Natural killer cell (primary cell): ENCODE results near the gene TLE3. TPM values are rescaled to one million over a fixed set of nuclear protein-coding genes. Genes with fewer than 3 reads are reported as not detected.

Experiments used
- ATAC-seq, 3 donors: fragments of 150-1000 bp in 2 of 3; fragments of 200-7000 bp in 1 of 3; cut with Tn5 transposase; 1 replicate in 1 of 3; 2 replicates in 2 of 3; pipeline ENCODE4 v1.10.0; 2021; ENCODE audit warnings: mild to moderate bottlenecking in 2 of 3, moderate library complexity in 2 of 3
- DNase-seq, 2 donors: peaks; one replicate each; pipeline versions ENCODE4 v3.0.0 to v3.0.0-alpha.2; 2013 to 2021; ENCODE audit warnings: mixed read lengths in 1 of 2
- H3K27ac ChIP-seq: one replicate; pipeline ENCODE4 v1.5.1; 2013; ENCODE audit warnings: mild to moderate bottlenecking, low read length
- H3K27me3 ChIP-seq: one replicate; pipeline ENCODE4 v1.6.1; 2013; ENCODE audit warnings: low read length; ENCODE audit not compliant: control insufficient read depth, insufficient read depth
- H3K36me3 ChIP-seq: one replicate; pipeline ENCODE4 v1.6.1; 2013; ENCODE audit warnings: low read length; ENCODE audit not compliant: control insufficient read depth, insufficient read depth
- H3K4me1 ChIP-seq: one replicate; pipeline ENCODE4 v1.6.1; 2013; ENCODE audit warnings: low read length; ENCODE audit not compliant: control insufficient read depth, insufficient read depth
- H3K4me3 ChIP-seq: one replicate; pipeline ENCODE4 v1.5.1; 2013; ENCODE audit warnings: low read length
- H3K9me3 ChIP-seq: one replicate; pipeline ENCODE4 v1.6.1; 2013; ENCODE audit warnings: low read length; ENCODE audit not compliant: control insufficient read depth, insufficient read depth
- H3K27ac Mint-ChIP-seq, 2 donors: one replicate each; pipeline ENCODE4 v1.8.0; 2022; ENCODE audit warnings: mild to moderate bottlenecking in 2 of 2, mixed read lengths in 2 of 2, moderate library complexity in 1 of 2
- H3K27me3 Mint-ChIP-seq, 2 donors: one replicate each; pipeline ENCODE4 v1.8.0; 2022; ENCODE audit warnings: low read depth in 2 of 2, mixed read lengths in 2 of 2
- H3K36me3 Mint-ChIP-seq: one replicate; pipeline ENCODE4 v1.8.0; 2022; ENCODE audit warnings: mixed read lengths
- H3K4me1 Mint-ChIP-seq, 2 donors: one replicate each; pipeline ENCODE4 v1.8.0; 2022; ENCODE audit warnings: mixed read lengths in 2 of 2
- H3K4me3 Mint-ChIP-seq: one replicate; pipeline ENCODE4 v1.8.0; 2022; ENCODE audit warnings: mild to moderate bottlenecking, moderate library complexity, mixed read lengths
- H3K9me3 Mint-ChIP-seq, 2 donors: one replicate each; pipeline ENCODE4 v1.8.0; 2022; ENCODE audit warnings: mixed read lengths in 2 of 2
- WGBS: methylation state at CpG from one replicate; pipeline ENCODE4 v1.1.7; 2013; ENCODE audit warnings: missing lambda C conversion rate; ENCODE audit not compliant: insufficient coverage; 5-methylcytosine and 5-hydroxymethylcytosine counted together
- intact Hi-C: fragments of 100-400 bp; cut with micrococcal nuclease; formaldehyde crosslinking; loops from one replicate; pipeline ENCODE4 v1.14.2; 2022
- total RNA-seq, 4 donors: library from RNA; stranded (reverse); fragments of 120-200 nt in 1 of 4; gene quantifications; one replicate each; pipeline versions ENCODE4 v1.2.3 to v1.2.4, GENCODE V29; 2013 to 2022
- TF ChIP-seq, protein P1 (sequence below): fragments of 200-600 bp; IDR thresholded peaks from one replicate; pipeline ENCODE4 v1.8.0; 2022; ENCODE audit warnings: antibody characterized with exemption

The TLE3 gene
- total RNA-seq, 3 donors from 2014 or later (not counting 1 experiment from before 2014, with no cell fraction given): 32.1 to 94.9 (median 36.7) TPM

- H3K27me3 ChIP-seq: no peaks in the 10 kb centered on the region
- Mint-ChIP-seq H3K36me3 (peaks cover 14% of the 10 kb centered on the region), H3K4me1 (peaks cover 0 to 5% of the 10 kb centered on the region in 2 donors), H3K27ac (no peak overlapping the region), H3K27me3 (no peaks in the 10 kb centered on the region), H3K4me3 (no peak overlapping the region), H3K9me3 (no peaks in the 10 kb centered on the region)
- no peak overlapping the region for H3K27ac ChIP-seq
- no peak overlapping the region for H3K4me3 ChIP-seq
- ATAC-seq (no peak), DNase-seq (no peak)
- intact Hi-C loops: no loop called here
- TF ChIP-seq, protein P1, sequence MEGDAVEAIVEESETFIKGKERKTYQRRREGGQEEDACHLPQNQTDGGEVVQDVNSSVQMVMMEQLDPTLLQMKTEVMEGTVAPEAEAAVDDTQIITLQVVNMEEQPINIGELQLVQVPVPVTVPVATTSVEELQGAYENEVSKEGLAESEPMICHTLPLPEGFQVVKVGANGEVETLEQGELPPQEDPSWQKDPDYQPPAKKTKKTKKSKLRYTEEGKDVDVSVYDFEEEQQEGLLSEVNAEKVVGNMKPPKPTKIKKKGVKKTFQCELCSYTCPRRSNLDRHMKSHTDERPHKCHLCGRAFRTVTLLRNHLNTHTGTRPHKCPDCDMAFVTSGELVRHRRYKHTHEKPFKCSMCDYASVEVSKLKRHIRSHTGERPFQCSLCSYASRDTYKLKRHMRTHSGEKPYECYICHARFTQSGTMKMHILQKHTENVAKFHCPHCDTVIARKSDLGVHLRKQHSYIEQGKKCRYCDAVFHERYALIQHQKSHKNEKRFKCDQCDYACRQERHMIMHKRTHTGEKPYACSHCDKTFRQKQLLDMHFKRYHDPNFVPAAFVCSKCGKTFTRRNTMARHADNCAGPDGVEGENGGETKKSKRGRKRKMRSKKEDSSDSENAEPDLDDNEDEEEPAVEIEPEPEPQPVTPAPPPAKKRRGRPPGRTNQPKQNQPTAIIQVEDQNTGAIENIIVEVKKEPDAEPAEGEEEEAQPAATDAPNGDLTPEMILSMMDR: no peak
- H3K9me3 ChIP-seq: no peaks in the 10 kb centered on the region
- 90% methylated on average over 9 of the region's 9 CpGs for WGBS
- peaks cover 72% of the 10 kb centered on the region for H3K36me3 ChIP-seq
- H3K4me1 ChIP-seq: peaks cover 4% of the 10 kb centered on the region
These were observed 28.7 kb downstream of the TLE3 start for GRCh38 chr15:70068783-70069565.

DNA sequence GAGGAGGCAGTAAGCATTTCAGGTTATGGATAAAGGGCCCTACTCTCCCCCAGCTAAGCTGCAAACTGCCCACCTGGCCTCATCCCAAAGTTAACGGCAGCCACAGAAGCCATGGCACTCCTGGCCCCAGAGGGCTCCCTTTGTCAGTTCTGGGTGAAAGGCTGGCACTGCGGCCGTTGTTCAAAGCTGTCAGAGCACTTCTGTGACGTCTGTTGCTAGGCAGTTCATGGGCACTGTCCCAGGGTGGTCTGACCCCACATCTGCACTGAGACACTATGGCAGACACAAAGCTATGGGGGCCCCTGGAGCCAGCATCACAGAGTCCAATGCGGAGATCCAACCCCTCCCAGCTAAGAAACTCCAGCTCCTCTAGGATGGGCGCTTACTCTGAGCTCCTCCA lies 30.0 kb downstream of the TLE3 start:
- Histone ChIP-seq H3K27ac (no peak overlapping the region), H3K36me3 (peaks cover 73% of the 10 kb centered on the region), H3K9me3 (no peaks in the 10 kb centered on the region), H3K27me3 (no peaks in the 10 kb centered on the region), H3K4me3 (no peak overlapping the region), H3K4me1 (peaks cover 4% of the 10 kb centered on the region)
- H3K4me3 Mint-ChIP-seq: no peak overlapping the region
- no peaks in the 10 kb centered on the region for H3K27me3 Mint-ChIP-seq
- H3K4me1 Mint-ChIP-seq: peaks cover 0 to 5% of the 10 kb centered on the region in 2 donors
- peaks cover 14% of the 10 kb centered on the region for H3K36me3 Mint-ChIP-seq
- no peak overlapping the region for H3K27ac Mint-ChIP-seq
- ATAC-seq (no peak), DNase-seq (no peak)
- intact Hi-C loops: no loop called here
- TF ChIP-seq, protein P1: no peak
- no peaks in the 10 kb centered on the region for H3K9me3 Mint-ChIP-seq
- WGBS: 92% methylated on average over 5 of the region's 6 CpGs

GRCh38 chr15:70067011-70067410 lies 30.7 kb downstream of the TLE3 start:
- no peaks in the 10 kb centered on the region for H3K9me3 ChIP-seq
- 97% methylated on average over 2 of the region's 2 CpGs for WGBS
- peaks cover 70% of the 10 kb centered on the region for H3K36me3 ChIP-seq
- H3K9me3 Mint-ChIP-seq: no peaks in the 10 kb centered on the region
- H3K4me1 Mint-ChIP-seq: peaks cover 0 to 5% of the 10 kb centered on the region in 2 donors
- H3K27me3 ChIP-seq: no peaks in the 10 kb centered on the region
- intact Hi-C loops: no loop called here
- no peak overlapping the region for H3K27ac ChIP-seq
- no peaks in the 10 kb centered on the region for H3K4me1 ChIP-seq
- ATAC-seq: no peak
- TF ChIP-seq, protein P1: no peak
- no peak overlapping the region for H3K4me3 ChIP-seq
- no peak for DNase-seq
- no peaks in the 10 kb centered on the region for H3K27me3 Mint-ChIP-seq
- H3K27ac Mint-ChIP-seq: no peak overlapping the region
- no peak overlapping the region for H3K4me3 Mint-ChIP-seq
- H3K36me3 Mint-ChIP-seq: peaks cover 14% of the 10 kb centered on the region

- no peaks in the 10 kb centered on the region for H3K27me3 ChIP-seq
- peaks cover 0 to 5% of the 10 kb centered on the region in 2 donors for H3K4me1 Mint-ChIP-seq
- H3K36me3 Mint-ChIP-seq: peaks cover 14% of the 10 kb centered on the region
- no peaks in the 10 kb centered on the region for H3K9me3 Mint-ChIP-seq
- no peaks in the 10 kb centered on the region for H3K9me3 ChIP-seq
- no peak overlapping the region for H3K4me3 ChIP-seq
- TF ChIP-seq, protein P1: no peak
- H3K27ac ChIP-seq: no peak overlapping the region
- no peak for DNase-seq
- 96% methylated on average over 5 of the region's 5 CpGs for WGBS
- no peaks in the 10 kb centered on the region for H3K27me3 Mint-ChIP-seq
- H3K36me3 ChIP-seq: peaks cover 70% of the 10 kb centered on the region
- no peak overlapping the region for H3K27ac Mint-ChIP-seq
- H3K4me1 ChIP-seq: no peaks in the 10 kb centered on the region
- ATAC-seq: no peak
- H3K4me3 Mint-ChIP-seq: no peak overlapping the region
- intact Hi-C loops: no loop called here
These were observed 31.3 kb downstream of the TLE3 start for GRCh38 chr15:70066447-70066846.
